Measurements from ENCODE around the gene DEFB119.

DEFB119 gene

GRCh38 chr20:31363295-31363694 is 27.1 kb downstream of the DEFB119 start:
- ATAC-seq = no peak
- Mint-ChIP-seq H3K4me3 (no peak overlapping the region), H3K4me1 (no peaks in the 10 kb centered on the region), H3K36me3 (no peaks in the 10 kb centered on the region), H3K27me3 (peaks cover 2% of the 10 kb centered on the region), H3K27ac (no peak overlapping the region), H3K9me3 (peaks cover 11% of the 10 kb centered on the region)

GRCh38 chr20:31355981-31356380 is 34.4 kb downstream of the DEFB119 start:
- no peaks in the 10 kb centered on the region for H3K4me1 Mint-ChIP-seq
- H3K27ac Mint-ChIP-seq = no peak overlapping the region
- H3K27me3 Mint-ChIP-seq = peaks cover 7% of the 10 kb centered on the region

DNA sequence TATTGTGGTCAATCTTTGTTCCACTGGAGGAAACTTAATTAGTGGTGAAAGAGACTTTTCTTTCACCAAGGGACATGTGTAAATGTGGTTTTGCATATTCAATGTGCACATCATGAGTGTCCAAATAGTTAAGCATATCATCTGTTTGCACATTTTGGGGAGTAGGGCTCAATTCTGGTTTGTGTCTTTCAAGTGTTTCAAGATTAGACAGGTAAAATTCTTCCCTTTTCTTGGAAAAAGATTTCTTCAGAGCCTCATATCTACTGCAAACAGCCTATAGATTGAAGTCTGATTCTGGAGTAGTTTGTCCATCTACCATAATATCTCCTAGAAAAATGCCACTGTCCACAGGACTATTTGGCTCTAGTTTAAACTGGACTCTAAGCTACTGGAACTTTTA is 48.9 kb downstream of the DEFB119 start:
- H3K27me3 Mint-ChIP-seq = no peaks in the 10 kb centered on the region
- no peaks in the 10 kb centered on the region for H3K36me3 Mint-ChIP-seq
- ATAC-seq = no peak
- H3K4me1 Mint-ChIP-seq = no peaks in the 10 kb centered on the region
- no peak overlapping the region for H3K27ac Mint-ChIP-seq
- no peak overlapping the region for H3K4me3 Mint-ChIP-seq
- H3K9me3 Mint-ChIP-seq = peaks cover 4% of the 10 kb centered on the region

More at GRCh38 chr20:31355981-31356380, 34.4 kb downstream of the DEFB119 start:
- Mint-ChIP-seq H3K9me3 (peaks cover under 1% of the 10 kb centered on the region), H3K36me3 (no peaks in the 10 kb centered on the region), H3K4me3 (no peak overlapping the region)
- no peak for ATAC-seq

- H3K27me3 Mint-ChIP-seq = peaks cover 11% of the 10 kb centered on the region
- no peak overlapping the region for H3K27ac Mint-ChIP-seq
- peaks cover 16% of the 10 kb centered on the region for H3K9me3 Mint-ChIP-seq
- peaks cover 5% of the 10 kb centered on the region for H3K36me3 Mint-ChIP-seq
- no peak for ATAC-seq
- no peaks in the 10 kb centered on the region for H3K4me1 Mint-ChIP-seq
- no peak overlapping the region for H3K4me3 Mint-ChIP-seq
Observed at GRCh38 chr20:31330893-31331292, 59.5 kb downstream of the DEFB119 start.
